HG03442 (cell line): ENCODE data around the gene LYPD6.
"Not testable (repeated sequence)": the region's sequence is repeated elsewhere in the genome, so short reads cannot be mapped to it uniquely, and the experiment has no call there.

ENCODE experiments used
- ATAC-seq: cut with Tn5 transposase; IDR thresholded peaks from one replicate; pipeline ENCODE4 v1.9.1; 2021; ENCODE audit warnings: mild to moderate bottlenecking, moderate library complexity; ENCODE audit not compliant: unreplicated experiment

The LYPD6 gene

DNA sequence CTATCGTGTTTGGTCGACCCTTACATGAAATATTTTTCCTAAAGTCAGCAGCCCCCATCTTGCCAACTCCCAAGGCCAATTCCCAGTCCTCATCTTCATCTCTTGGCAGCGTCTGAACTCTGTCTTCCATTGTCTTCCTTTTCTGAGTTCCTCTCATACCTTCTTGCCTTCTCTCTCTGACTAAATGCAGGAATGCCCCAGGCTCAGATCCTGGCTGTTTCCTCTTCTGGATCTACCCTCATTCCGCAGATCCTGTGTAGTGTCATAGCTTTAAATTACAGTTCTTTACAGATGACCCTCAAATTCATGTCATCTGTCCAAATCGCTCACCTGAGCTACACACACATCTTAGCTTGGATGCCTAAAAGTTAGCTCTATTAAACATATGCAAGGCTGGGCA lies 162.5 kb downstream of the LYPD6 start:
- ATAC-seq, result no peak

DNA sequence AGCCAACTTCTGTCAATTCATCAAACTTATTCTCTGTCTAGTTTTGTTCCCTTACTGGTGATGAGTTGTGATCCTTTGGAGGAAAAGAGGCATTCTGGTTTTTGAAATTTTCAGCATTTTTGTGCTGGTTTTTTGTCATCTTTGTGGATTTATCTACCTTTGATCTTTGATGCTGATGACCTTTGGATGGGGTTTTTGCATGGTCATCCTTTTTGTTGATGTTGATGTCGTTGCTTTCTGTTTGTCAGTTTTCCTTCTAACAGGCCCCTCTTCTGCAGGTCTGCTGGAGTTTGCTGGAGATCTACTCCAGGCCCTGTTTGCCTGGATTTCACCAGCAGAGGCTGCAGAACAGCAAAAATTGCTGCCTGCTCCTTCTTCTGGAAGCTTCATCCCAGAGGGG lies 168.8 kb downstream of the LYPD6 start:
- ATAC-seq, result not testable (repeated sequence)

DNA sequence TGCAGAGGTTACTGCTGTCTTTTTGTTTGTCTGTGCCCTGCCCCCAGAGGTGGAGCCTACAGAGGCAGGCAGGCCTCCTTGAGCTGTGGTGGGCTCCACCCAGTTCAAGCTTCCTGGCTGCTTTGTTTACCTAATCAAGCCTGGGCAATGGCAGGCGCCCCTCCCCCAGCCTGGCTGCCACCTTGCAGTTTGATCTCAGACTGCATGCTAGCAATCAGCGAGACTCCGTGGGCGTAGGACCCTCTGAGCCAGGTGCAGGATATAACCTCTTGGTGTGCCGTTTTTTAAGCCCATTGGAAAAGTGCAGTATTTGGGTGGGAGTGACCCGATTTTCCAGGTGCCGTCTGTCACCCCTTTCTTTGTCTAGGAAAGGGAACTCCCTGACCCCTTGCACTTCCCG lies 176.4 kb downstream of the LYPD6 start:
- not testable (repeated sequence) for ATAC-seq

DNA sequence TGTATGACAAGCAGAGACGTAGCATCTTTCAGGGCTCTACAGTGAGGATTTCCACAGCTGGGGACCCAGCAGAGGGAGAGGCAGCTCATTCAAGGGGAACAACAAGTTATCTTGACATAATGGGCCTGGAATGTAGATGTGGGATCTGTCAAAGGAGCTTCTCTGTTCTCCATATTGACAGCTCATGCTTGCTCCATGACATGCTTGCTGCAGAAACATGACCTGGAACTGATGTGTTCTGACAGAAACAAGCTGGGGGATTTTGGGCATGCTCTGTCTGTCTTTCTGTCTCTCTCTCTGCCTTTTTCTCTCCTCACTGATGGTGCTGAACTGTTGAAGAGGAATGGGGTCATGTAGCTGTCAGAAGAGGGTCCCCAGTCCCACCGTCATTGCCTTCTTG lies 177.6 kb downstream of the LYPD6 start:
- ATAC-seq, result no peak

DNA sequence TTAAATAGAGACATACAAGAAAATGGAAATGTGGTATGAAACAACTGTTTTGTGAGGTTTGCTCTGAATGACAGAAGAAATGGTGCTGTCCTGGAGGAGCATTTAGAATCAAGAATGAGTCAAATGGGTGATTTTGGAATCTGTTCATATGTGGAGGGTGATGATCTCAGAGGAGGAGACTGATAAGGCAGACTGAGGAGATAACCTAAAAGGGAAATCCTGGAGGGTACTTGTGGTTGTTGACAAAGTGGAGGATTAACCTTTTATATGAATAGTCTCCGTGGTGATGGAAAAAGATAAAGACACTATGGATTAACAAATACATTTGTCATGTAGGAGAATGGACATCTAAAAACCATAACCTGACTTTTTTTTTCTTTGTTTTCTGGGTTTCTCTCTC lies 183.1 kb downstream of the LYPD6 start:
- no peak for ATAC-seq
